ENCODE measurements around the gene RHOA.

The RHOA gene

GRCh38 chr3:49411968-49412631, at the start of gene RHOA, which contains the start of gene TCTA:
Gene RHOA, minus strand, starts transcription at chr3:49411976. Its CDS starts 36,387 bp downstream, at chr3:49375589.
Gene TCTA, plus strand, starts transcription at chr3:49412423. Its CDS starts 4 bp downstream, at chr3:49412427.
- peak; percentile 87 to 89 for ATAC-seq

- ATAC-seq: no peak
Measured at GRCh38 chr3:49460956-49461355, 49.2 kb upstream of the RHOA start.

GRCh38 chr3:49460188-49460890, 48.6 kb upstream of the RHOA start:
- ATAC-seq: no peak

- no peak for ATAC-seq
Measured at GRCh38 chr3:49456466-49456865, 44.7 kb upstream of the RHOA start.

GRCh38 chr3:49454898-49455681, 43.3 kb upstream of the RHOA start:
- no peak for ATAC-seq

- ATAC-seq: no peak
Measured at GRCh38 chr3:49454458-49454857, 42.7 kb upstream of the RHOA start.

- no peak for ATAC-seq
Measured at GRCh38 chr3:49453621-49454020, 41.8 kb upstream of the RHOA start.

GRCh38 chr3:49445391-49445790, 33.6 kb upstream of the RHOA start:
- no peak for ATAC-seq

GRCh38 chr3:49434731-49435130, 23.0 kb upstream of the RHOA start:
- no peak for ATAC-seq

GRCh38 chr3:49428752-49429080, 16.9 kb upstream of the RHOA start:
- no peak for ATAC-seq

GRCh38 chr3:49427586-49427985, 15.8 kb upstream of the RHOA start:
- ATAC-seq: no peak

- no peak for ATAC-seq
Measured at GRCh38 chr3:49424816-49425215, 13.0 kb upstream of the RHOA start.

GRCh38 chr3:49422379-49423248, 10.8 kb upstream of the RHOA start, which contains the start of gene AMT:
Gene AMT, minus strand, starts transcription at chr3:49422473. Its CDS starts 23 bp downstream, at chr3:49422450.
- no peak for ATAC-seq

GRCh38 chr3:49421890-49422378, 10.2 kb upstream of the RHOA start:
- no peak for ATAC-seq

- ATAC-seq: no peak
Measured at GRCh38 chr3:49417516-49418120, 5.8 kb upstream of the RHOA start.

- ATAC-seq: no peak
Measured at GRCh38 chr3:49416867-49417266, 5.1 kb upstream of the RHOA start.

- ATAC-seq: peak; percentile 23 to 30
Measured at GRCh38 chr3:49415931-49416601, 4.3 kb upstream of the RHOA start.

- no peak for ATAC-seq
Measured at GRCh38 chr3:49414753-49415152, 3.0 kb upstream of the RHOA start.

- no peak for ATAC-seq
Measured at GRCh38 chr3:49413338-49413734, 1.6 kb upstream of the RHOA start.

GRCh38 chr3:49412632-49413337, 1.0 kb upstream of the RHOA start:
- no peak for ATAC-seq

- ATAC-seq: peak; percentile 8 to 17
Measured at GRCh38 chr3:49411535-49411967, 225 bp downstream of the RHOA start.

Measured in activated CD4-positive, CD25-positive, alpha-beta regulatory T cell treated with anti-CD3 and anti-CD28 coated beads, Interleukin-2, amount 50 U/mL, for 24 hours (primary cell).